Stromal cell of bone marrow (primary cell): ENCODE results near the gene ADAMTSL3.

Source experiments
- DNase-seq: peaks from one replicate; pipeline ENCODE4 v3.0.0-alpha.2; 2012; ENCODE audit warnings: low read depth

The ADAMTSL3 gene

GRCh38 chr15:83918011-83918410 is 264.1 kb downstream of the ADAMTSL3 start:
- DNase-seq = no peak

- peak; percentile 15 for DNase-seq
These were observed 265.5 kb downstream of the ADAMTSL3 start for GRCh38 chr15:83919319-83919830.

GRCh38 chr15:83919978-83920510 is 266.1 kb downstream of the ADAMTSL3 start:
- no peak for DNase-seq

- no peak for DNase-seq
These were observed 268.8 kb downstream of the ADAMTSL3 start for GRCh38 chr15:83922649-83923294.

GRCh38 chr15:83926116-83926515 is 272.2 kb downstream of the ADAMTSL3 start:
- DNase-seq = no peak

GRCh38 chr15:83927704-83928391 is 273.9 kb downstream of the ADAMTSL3 start:
- DNase-seq = no peak

GRCh38 chr15:83928392-83928734 is 274.4 kb downstream of the ADAMTSL3 start:
- no peak for DNase-seq

- DNase-seq = no peak
These were observed 275.0 kb downstream of the ADAMTSL3 start for GRCh38 chr15:83928878-83929418.

- DNase-seq = no peak
These were observed 275.7 kb downstream of the ADAMTSL3 start for GRCh38 chr15:83929619-83930018.

GRCh38 chr15:83930392-83931212 is 276.7 kb downstream of the ADAMTSL3 start:
- DNase-seq = no peak

- DNase-seq = no peak
These were observed 281.9 kb downstream of the ADAMTSL3 start for GRCh38 chr15:83935774-83936173.

- no peak for DNase-seq
These were observed 286.2 kb downstream of the ADAMTSL3 start for GRCh38 chr15:83940136-83940535.

- DNase-seq = no peak
These were observed 289.1 kb downstream of the ADAMTSL3 start for GRCh38 chr15:83943043-83943442.

GRCh38 chr15:83943849-83944404 is 290.0 kb downstream of the ADAMTSL3 start:
- DNase-seq = no peak

GRCh38 chr15:83947156-83947555 is 293.2 kb downstream of the ADAMTSL3 start:
- DNase-seq = no peak

- no peak for DNase-seq
These were observed 300.6 kb downstream of the ADAMTSL3 start for GRCh38 chr15:83954506-83954905.

GRCh38 chr15:83955806-83956265 is 301.9 kb downstream of the ADAMTSL3 start:
- DNase-seq = no peak

- DNase-seq = no peak
These were observed 303.0 kb downstream of the ADAMTSL3 start for GRCh38 chr15:83956887-83957286.

- no peak for DNase-seq
These were observed 305.6 kb downstream of the ADAMTSL3 start for GRCh38 chr15:83959477-83959876.

- DNase-seq = no peak
These were observed 306.4 kb downstream of the ADAMTSL3 start for GRCh38 chr15:83960192-83960829.

- no peak for DNase-seq
These were observed 307.4 kb downstream of the ADAMTSL3 start for GRCh38 chr15:83961311-83961710.
